NCI-H460 (cell line): ENCODE data around the gene LGR5. TPM values are rescaled to one million over a fixed set of nuclear protein-coding genes. Genes with fewer than 3 reads are reported as not detected.

ENCODE experiments used
- DNase-seq: peaks from one replicate; pipeline ENCODE4 v3.0.0-alpha.2; 2016; ENCODE audit warnings: low read depth; ENCODE audit errors: extremely low read depth
- total RNA-seq: library from RNA; depleted of rRNA; stranded (reverse); fragments of >200 nt; shearing (Covaris generic); gene quantifications from 2 replicates; pipeline ENCODE4 v1.2.3, GENCODE V29; 2014

Gene LGR5
- total RNA-seq, 1 experiment from 2014 or later = not detected

- no peak for DNase-seq
These were observed 6.7 kb upstream of the LGR5 start for GRCh38 chr12:71432936-71433335.

- no peak for DNase-seq
These were observed 2.9 kb upstream of the LGR5 start for GRCh38 chr12:71436696-71437095.

- DNase-seq = no peak
These were observed 782 bp upstream of the LGR5 start for GRCh38 chr12:71438670-71439361.

GRCh38 chr12:71439362-71439612 lies 311 bp upstream of the LGR5 start:
- DNase-seq = no peak

- no peak for DNase-seq
These were observed 756 bp downstream of the LGR5 start for GRCh38 chr12:71440345-71440762.

- DNase-seq = no peak
These were observed 1.5 kb downstream of the LGR5 start for GRCh38 chr12:71440763-71441748.

GRCh38 chr12:71441836-71442566 lies 2.4 kb downstream of the LGR5 start:
- DNase-seq = no peak

GRCh38 chr12:71442567-71442931 lies 3.0 kb downstream of the LGR5 start:
- no peak for DNase-seq

GRCh38 chr12:71445071-71445470 lies 5.5 kb downstream of the LGR5 start:
- no peak for DNase-seq

- no peak for DNase-seq
These were observed 8.1 kb downstream of the LGR5 start for GRCh38 chr12:71447691-71448132.

- DNase-seq = no peak
These were observed 8.6 kb downstream of the LGR5 start for GRCh38 chr12:71448150-71448581.

- DNase-seq = no peak
These were observed 9.9 kb downstream of the LGR5 start for GRCh38 chr12:71449373-71450070.

GRCh38 chr12:71452006-71452405 lies 12.4 kb downstream of the LGR5 start:
- no peak for DNase-seq

- no peak for DNase-seq
These were observed 15.6 kb downstream of the LGR5 start for GRCh38 chr12:71455028-71455737.

- no peak for DNase-seq
These were observed 16.7 kb downstream of the LGR5 start for GRCh38 chr12:71456316-71456715.

GRCh38 chr12:71456990-71457389 lies 17.4 kb downstream of the LGR5 start:
- no peak for DNase-seq

- DNase-seq = no peak
These were observed 20.7 kb downstream of the LGR5 start for GRCh38 chr12:71460318-71460717.

GRCh38 chr12:71460850-71461609 lies 21.4 kb downstream of the LGR5 start:
- DNase-seq = no peak

- no peak for DNase-seq
These were observed 22.3 kb downstream of the LGR5 start for GRCh38 chr12:71461787-71462328.
